Left hindlimb (tissue), 1 donor: Measurements from ENCODE around the gene CLEC2L.

Experiments
- DNase-seq: peaks from one replicate; pipeline ENCODE4 v3.0.0-alpha.2; 2018

Gene CLEC2L

GRCh38 chr7:139559364-139560105 lies 36.0 kb downstream of the CLEC2L start:
- no peak for DNase-seq

- DNase-seq, result no peak
Measured at GRCh38 chr7:139560199-139560598, 36.7 kb downstream of the CLEC2L start.

GRCh38 chr7:139560678-139561077 lies 37.2 kb downstream of the CLEC2L start:
- no peak for DNase-seq

- DNase-seq, result no peak
Measured at GRCh38 chr7:139562491-139562890, 39.0 kb downstream of the CLEC2L start.

- no peak for DNase-seq
Measured at GRCh38 chr7:139562961-139563565, 39.6 kb downstream of the CLEC2L start.

GRCh38 chr7:139563856-139564255 lies 40.4 kb downstream of the CLEC2L start:
- no peak for DNase-seq

GRCh38 chr7:139566075-139566474 lies 42.6 kb downstream of the CLEC2L start:
- no peak for DNase-seq

GRCh38 chr7:139566736-139567646 lies 43.5 kb downstream of the CLEC2L start:
- DNase-seq, result no peak

- no peak for DNase-seq
Measured at GRCh38 chr7:139567647-139568345, 44.3 kb downstream of the CLEC2L start.

GRCh38 chr7:139568346-139568675 lies 44.8 kb downstream of the CLEC2L start:
- no peak for DNase-seq

- DNase-seq, result no peak
Measured at GRCh38 chr7:139568813-139569490, 45.5 kb downstream of the CLEC2L start.

GRCh38 chr7:139570119-139570518 lies 46.6 kb downstream of the CLEC2L start:
- no peak for DNase-seq

- DNase-seq, result no peak
Measured at GRCh38 chr7:139570626-139571025, 47.1 kb downstream of the CLEC2L start.

GRCh38 chr7:139571190-139571589 lies 47.7 kb downstream of the CLEC2L start:
- DNase-seq, result no peak

- no peak for DNase-seq
Measured at GRCh38 chr7:139571651-139572050, 48.2 kb downstream of the CLEC2L start.

- DNase-seq, result no peak
Measured at GRCh38 chr7:139572071-139572470, 48.6 kb downstream of the CLEC2L start.

- DNase-seq, result no peak
Measured at GRCh38 chr7:139572704-139573385, 49.4 kb downstream of the CLEC2L start.

- no peak for DNase-seq
Measured at GRCh38 chr7:139573871-139574270, 50.4 kb downstream of the CLEC2L start.

GRCh38 chr7:139574618-139575337 lies 51.3 kb downstream of the CLEC2L start:
- no peak for DNase-seq

- DNase-seq, result no peak
Measured at GRCh38 chr7:139575338-139575680, 51.8 kb downstream of the CLEC2L start.
